Smooth muscle cell (in vitro differentiated cells): ENCODE results near the gene AAR2. TPM values are rescaled to one million over a fixed set of nuclear protein-coding genes. Genes with fewer than 3 reads are reported as not detected.

Source experiments
- DNase-seq: peaks from one replicate; lab custom pipeline; 2025; ENCODE audit not compliant: unreplicated experiment; lab: John Stamatoyannopoulos, UW
- H2AFZ ChIP-seq: fragments of 200-600 bp; sonication (generic); 2 replicates; pipeline ENCODE4 v1.6.0; 2016; ENCODE audit warnings: antibody characterized with exemption, low read depth, mild to moderate bottlenecking
- H3F3A ChIP-seq: fragments of 200-600 bp; sonication (generic); 2 replicates; pipeline ENCODE4 v1.6.0; 2017; ENCODE audit warnings: antibody characterized with exemption, low read depth
- H3K27ac ChIP-seq: fragments of 200-600 bp; sonication (generic); 2 replicates; pipeline ENCODE4 v1.5.1; 2016; ENCODE audit warnings: low read depth, mild to moderate bottlenecking
- H3K27me3 ChIP-seq: fragments of 200-600 bp; sonication (generic); 2 replicates; pipeline ENCODE4 v1.6.1; 2016; ENCODE audit warnings: low read depth, mild to moderate bottlenecking
- H3K36me3 ChIP-seq: fragments of 200-600 bp; sonication (generic); 2 replicates; pipeline ENCODE4 v1.5.1; 2016; ENCODE audit warnings: low read depth
- H3K4me1 ChIP-seq: fragments of 200-600 bp; sonication (generic); 2 replicates; pipeline ENCODE4 v1.5.1; 2016; ENCODE audit warnings: low read depth
- H3K4me2 ChIP-seq: fragments of 200-600 bp; sonication (generic); 2 replicates; pipeline ENCODE4 v1.6.0; 2016; ENCODE audit warnings: mild to moderate bottlenecking
- H3K4me3 ChIP-seq: fragments of 200-600 bp; sonication (generic); 2 replicates; pipeline ENCODE4 v1.5.1; 2016; ENCODE audit warnings: mild to moderate bottlenecking
- H3K79me2 ChIP-seq: fragments of 200-600 bp; sonication (generic); 2 replicates; pipeline ENCODE4 v1.6.0; 2016; ENCODE audit warnings: low read depth, mild to moderate bottlenecking
- H3K9ac ChIP-seq: fragments of 200-600 bp; sonication (generic); 2 replicates; pipeline ENCODE4 v1.6.0; 2016; ENCODE audit warnings: low read depth
- H3K9me3 ChIP-seq: fragments of 200-600 bp; sonication (generic); replicated peaks from 2 replicates; pipeline ENCODE4 v1.5.1; 2016; ENCODE audit warnings: low read depth
- H4K20me1 ChIP-seq: fragments of 200-600 bp; sonication (generic); 2 replicates; pipeline ENCODE4 v1.6.0; 2016; ENCODE audit warnings: low read depth
- CTCF ChIP-seq: fragments of 200-600 bp; sonication (generic); IDR thresholded peaks from 2 replicates; pipeline ENCODE4 v1.5.1; 2017; ENCODE audit warnings: borderline replicate concordance, mild to moderate bottlenecking, antibody characterized with exemption; ENCODE audit not compliant: insufficient read depth, poor library complexity, severe bottlenecking
- WGBS: methylation state at CpG from one replicate; pipeline ENCODE4 v1.1.7; 2016; ENCODE audit warnings: low lambda C conversion rate; 5-methylcytosine and 5-hydroxymethylcytosine counted together
- polyA plus RNA-seq: library from polyadenylated mRNA; unstranded; fragments of >200 nt; fragmentation: Nextera tagmentation; extraction: Ambion mirVana; gene quantifications from 2 replicates; pipeline ENCODE4 v1.2.1, GENCODE V29; 2016
- total RNA-seq: library from RNA; depleted of rRNA; stranded (reverse); fragments of >200 nt; gene quantifications from 2 replicates; pipeline ENCODE4 v1.2.3, GENCODE V29; 2014

Gene AAR2
- total and polyA plus RNA-seq, 2 experiments from 2014 or later: 25.9 to 37.5 TPM

- no peaks in the 10 kb centered on the region for H3K4me1 ChIP-seq
- no peak overlapping the region for H3K4me2 ChIP-seq
- H3K27ac ChIP-seq: no peak overlapping the region
- no peaks in the 10 kb centered on the region for H3K79me2 ChIP-seq
- no peaks in the 10 kb centered on the region for H3F3A ChIP-seq
- TF ChIP-seq CTCF: peak; percentile 97
- DNase-seq: peak; percentile 19
- H3K4me3 ChIP-seq: no peak overlapping the region
- H3K27me3 ChIP-seq: no peaks in the 10 kb centered on the region
- no peak overlapping the region for H2AFZ ChIP-seq
- H3K9ac ChIP-seq: no peak overlapping the region
- no peaks in the 10 kb centered on the region for H3K9me3 ChIP-seq
- no peaks in the 10 kb centered on the region for H4K20me1 ChIP-seq
- 36% methylated on average over 18 of the region's 18 CpGs for WGBS
- H3K36me3 ChIP-seq: no peaks in the 10 kb centered on the region
Measured at GRCh38 chr20:36202891-36203338, 33.4 kb upstream of the AAR2 start.

- Histone ChIP-seq H2AFZ (no peak overlapping the region), H3K27me3 (no peaks in the 10 kb centered on the region), H3K9ac (no peak overlapping the region), H3K36me3 (no peaks in the 10 kb centered on the region), H3K9me3 (no peaks in the 10 kb centered on the region), H3K4me3 (no peak overlapping the region), H3F3A (no peaks in the 10 kb centered on the region), H3K79me2 (no peaks in the 10 kb centered on the region), H3K4me2 (no peak overlapping the region), H3K27ac (no peak overlapping the region), H3K4me1 (no peaks in the 10 kb centered on the region), H4K20me1 (no peaks in the 10 kb centered on the region)
- WGBS: 95% methylated on average over 3 of the region's 3 CpGs
- no peak for TF ChIP-seq CTCF
- DNase-seq: no peak
Measured at GRCh38 chr20:36203861-36204260, 32.4 kb upstream of the AAR2 start.

- H3K4me3 ChIP-seq: no peak overlapping the region
- no peaks in the 10 kb centered on the region for H3F3A ChIP-seq
- no peaks in the 10 kb centered on the region for H3K79me2 ChIP-seq
- no peaks in the 10 kb centered on the region for H3K9me3 ChIP-seq
- H2AFZ ChIP-seq: no peak overlapping the region
- no peaks in the 10 kb centered on the region for H3K36me3 ChIP-seq
- no peak overlapping the region for H3K9ac ChIP-seq
- H3K4me1 ChIP-seq: no peaks in the 10 kb centered on the region
- TF ChIP-seq CTCF: no peak
- WGBS: 95% methylated on average over 3 of the region's 3 CpGs
- H3K4me2 ChIP-seq: no peak overlapping the region
- H3K27me3 ChIP-seq: no peaks in the 10 kb centered on the region
- H4K20me1 ChIP-seq: no peaks in the 10 kb centered on the region
- no peak for DNase-seq
- H3K27ac ChIP-seq: no peak overlapping the region
Measured at GRCh38 chr20:36205026-36205425, 31.3 kb upstream of the AAR2 start.

GRCh38 chr20:36206068-36206467, 30.2 kb upstream of the AAR2 start:
- no peaks in the 10 kb centered on the region for H3F3A ChIP-seq
- no peaks in the 10 kb centered on the region for H3K27me3 ChIP-seq
- no peak overlapping the region for H3K27ac ChIP-seq
- H3K9me3 ChIP-seq: no peaks in the 10 kb centered on the region
- H3K36me3 ChIP-seq: no peaks in the 10 kb centered on the region
- no peak for TF ChIP-seq CTCF
- H2AFZ ChIP-seq: no peak overlapping the region
- H3K4me2 ChIP-seq: no peak overlapping the region
- no peaks in the 10 kb centered on the region for H4K20me1 ChIP-seq
- no peaks in the 10 kb centered on the region for H3K4me1 ChIP-seq
- WGBS: 94% methylated on average over 9 of the region's 9 CpGs
- H3K4me3 ChIP-seq: no peak overlapping the region
- DNase-seq: no peak
- H3K79me2 ChIP-seq: no peaks in the 10 kb centered on the region
- H3K9ac ChIP-seq: no peak overlapping the region
